GM12864 (cell line): Measurements from ENCODE around the gene NUDT3.
"Not testable (repeated sequence)": the region's sequence is repeated elsewhere in the genome, so short reads cannot be mapped to it uniquely, and the experiment has no call there.

ENCODE experiments used
- DNase-seq: peaks from one replicate; pipeline ENCODE4 v3.0.0-alpha.2; 2011; ENCODE audit warnings: low read depth
- H3K4me3 ChIP-seq: 2 replicates; pipeline ENCODE4 v1.5.1; 2011; ENCODE audit warnings: mild to moderate bottlenecking, low read depth, low read length, control low read depth
- TF ChIP-seq, protein P1 (sequence below): IDR thresholded peaks from 2 replicates; pipeline ENCODE4 v1.5.1; 2011; ENCODE audit warnings: low read depth, mild to moderate bottlenecking, moderate library complexity, low read length, control low read depth, inconsistent platforms; ENCODE audit errors: missing control alignments

The NUDT3 gene

DNA sequence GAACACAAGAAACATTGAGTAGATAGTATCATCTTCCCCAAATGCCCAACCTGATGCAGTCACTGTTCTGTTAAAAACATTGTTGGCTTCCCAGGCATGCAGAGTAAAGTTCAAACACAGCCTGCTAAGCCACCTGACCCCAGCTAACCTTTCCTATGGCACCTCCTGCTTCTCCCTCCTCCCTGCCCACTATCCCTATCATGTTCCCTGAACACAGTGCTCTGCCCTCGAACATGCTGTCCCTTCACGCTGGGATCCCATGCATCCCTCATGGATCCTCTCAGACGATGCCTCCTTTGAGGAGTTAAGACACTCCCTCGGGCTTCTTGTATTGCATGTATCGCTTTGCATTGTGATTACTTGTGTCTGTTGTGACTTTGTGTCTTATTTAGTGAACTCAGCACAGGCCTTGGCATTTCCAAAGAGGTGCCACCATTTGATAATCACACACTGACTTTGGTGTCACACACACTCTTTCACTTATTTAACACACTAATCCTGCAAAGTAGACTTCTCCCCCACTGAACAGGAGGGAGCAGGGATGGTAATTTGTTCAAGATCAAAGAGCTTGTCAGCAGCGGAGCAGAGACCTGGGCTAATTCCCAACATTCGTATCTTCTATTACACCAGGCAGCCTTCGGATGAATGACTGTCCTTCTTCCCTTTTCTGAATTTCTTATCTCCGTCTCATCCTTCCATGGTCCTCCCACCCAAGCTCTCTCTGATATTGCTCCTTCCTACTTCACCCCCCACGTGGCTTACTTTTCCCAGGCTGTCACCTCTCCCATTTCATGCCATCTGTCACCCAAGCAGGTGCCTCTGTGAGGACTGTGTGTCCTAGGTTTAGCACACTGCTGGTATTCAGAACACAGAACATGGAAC, 115.3 kb downstream of the NUDT3 start:
- no peak overlapping the region for H3K4me3 ChIP-seq
- DNase-seq = no peak
- TF ChIP-seq, protein P1, sequence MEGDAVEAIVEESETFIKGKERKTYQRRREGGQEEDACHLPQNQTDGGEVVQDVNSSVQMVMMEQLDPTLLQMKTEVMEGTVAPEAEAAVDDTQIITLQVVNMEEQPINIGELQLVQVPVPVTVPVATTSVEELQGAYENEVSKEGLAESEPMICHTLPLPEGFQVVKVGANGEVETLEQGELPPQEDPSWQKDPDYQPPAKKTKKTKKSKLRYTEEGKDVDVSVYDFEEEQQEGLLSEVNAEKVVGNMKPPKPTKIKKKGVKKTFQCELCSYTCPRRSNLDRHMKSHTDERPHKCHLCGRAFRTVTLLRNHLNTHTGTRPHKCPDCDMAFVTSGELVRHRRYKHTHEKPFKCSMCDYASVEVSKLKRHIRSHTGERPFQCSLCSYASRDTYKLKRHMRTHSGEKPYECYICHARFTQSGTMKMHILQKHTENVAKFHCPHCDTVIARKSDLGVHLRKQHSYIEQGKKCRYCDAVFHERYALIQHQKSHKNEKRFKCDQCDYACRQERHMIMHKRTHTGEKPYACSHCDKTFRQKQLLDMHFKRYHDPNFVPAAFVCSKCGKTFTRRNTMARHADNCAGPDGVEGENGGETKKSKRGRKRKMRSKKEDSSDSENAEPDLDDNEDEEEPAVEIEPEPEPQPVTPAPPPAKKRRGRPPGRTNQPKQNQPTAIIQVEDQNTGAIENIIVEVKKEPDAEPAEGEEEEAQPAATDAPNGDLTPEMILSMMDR = no peak

DNA sequence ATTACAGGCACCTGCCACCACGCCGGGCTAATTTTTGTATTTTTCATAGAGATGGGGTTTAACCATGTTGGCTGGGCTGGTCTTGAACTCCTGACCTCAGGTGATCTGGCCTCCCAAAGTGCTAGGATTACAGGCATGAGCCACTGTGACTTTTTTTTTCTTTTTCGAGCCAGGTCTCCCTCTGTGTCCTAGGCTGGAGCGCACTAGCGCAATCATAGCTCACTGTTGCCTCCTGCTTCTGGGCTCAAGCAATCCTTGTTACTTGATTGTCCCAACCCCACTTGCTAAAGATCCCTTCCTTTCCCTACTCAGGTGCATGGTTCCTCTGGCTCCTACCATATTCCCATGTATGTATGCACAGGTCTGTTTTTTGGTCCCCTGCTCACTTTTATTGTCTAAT, 116.3 kb downstream of the NUDT3 start:
- TF ChIP-seq, protein P1 = no peak
- H3K4me3 ChIP-seq = no peak overlapping the region
- no peak for DNase-seq

DNA sequence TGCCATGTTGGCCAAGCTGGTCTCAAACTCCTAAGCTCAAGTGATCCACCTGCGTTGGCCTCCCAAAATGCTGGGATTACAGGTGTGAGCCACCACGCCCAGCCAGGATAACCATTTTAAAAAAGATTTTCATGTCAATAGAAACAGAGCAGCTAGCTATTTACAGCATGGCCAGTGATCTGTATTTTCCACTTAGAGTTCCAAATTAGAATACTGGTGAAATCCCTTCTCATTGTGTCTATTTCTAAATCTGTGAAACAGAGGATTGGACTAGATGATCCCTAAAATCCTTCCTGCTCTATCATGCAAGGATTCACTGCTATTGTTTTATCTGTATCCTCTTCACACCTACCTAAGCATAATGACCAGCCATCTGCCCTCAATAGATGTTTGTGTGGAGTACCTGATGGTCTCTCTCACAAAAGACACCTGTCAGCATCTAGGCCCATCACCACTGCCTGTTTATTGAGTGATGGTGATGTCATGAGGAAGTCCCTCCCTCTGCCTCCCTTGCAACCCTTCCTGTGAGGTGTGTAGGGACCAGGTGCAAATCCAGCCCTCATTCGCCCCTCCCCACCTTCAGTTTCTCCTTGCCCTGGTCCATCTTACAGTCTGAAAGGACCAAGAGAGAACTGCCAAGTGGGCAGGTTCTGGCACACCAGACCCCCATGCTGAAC, 117.2 kb downstream of the NUDT3 start:
- no peak overlapping the region for H3K4me3 ChIP-seq
- TF ChIP-seq, protein P1 = no peak
- no peak for DNase-seq

DNA sequence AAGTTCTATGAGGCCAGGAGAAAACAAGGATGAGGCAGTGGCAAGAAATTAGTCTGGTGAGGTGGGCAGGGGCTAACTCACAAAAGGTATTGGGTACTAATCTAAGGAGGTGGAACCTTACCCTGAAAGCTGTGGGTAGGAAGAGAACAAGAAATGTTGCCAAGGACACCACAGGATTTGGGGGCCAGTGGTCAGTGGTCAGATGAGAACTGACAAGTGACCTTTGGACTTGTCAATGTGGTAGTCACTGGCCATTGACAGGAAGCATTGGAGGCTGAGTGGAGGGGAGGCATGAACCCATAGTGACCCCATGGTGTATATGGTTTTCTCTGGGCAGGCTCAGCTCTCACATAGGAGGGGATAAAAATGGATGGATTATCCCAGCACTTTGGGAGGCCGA, 118.3 kb downstream of the NUDT3 start:
- TF ChIP-seq, protein P1 = no peak
- no peak for DNase-seq
- H3K4me3 ChIP-seq = no peak overlapping the region

DNA sequence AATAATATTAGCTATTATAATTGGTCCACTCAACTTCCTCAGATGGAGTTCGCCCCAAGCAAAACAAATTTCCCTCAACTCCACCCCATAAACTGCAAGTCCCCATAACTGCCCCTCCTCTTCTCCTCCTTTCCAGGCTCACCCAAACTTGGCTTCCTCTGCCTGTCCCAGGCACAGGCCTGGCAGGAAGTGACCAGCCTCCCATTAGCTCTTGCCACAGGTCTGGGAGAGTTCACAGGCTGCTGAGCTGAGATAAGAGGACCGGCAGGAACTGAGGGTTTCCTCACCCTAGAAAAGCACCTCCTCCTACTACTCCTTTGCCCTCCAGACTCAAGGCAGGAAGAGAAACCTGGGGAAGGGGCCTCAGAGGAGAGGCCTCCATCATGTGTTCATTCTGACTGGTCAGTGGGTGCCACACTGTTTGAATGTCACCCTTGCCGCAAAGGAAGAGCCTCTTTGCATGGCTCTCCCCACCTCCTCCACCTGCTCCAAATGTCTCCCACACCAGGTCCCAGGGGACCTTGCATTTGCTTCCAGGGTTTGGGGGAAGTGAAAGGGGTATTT, 119.1 kb downstream of the NUDT3 start:
- TF ChIP-seq, protein P1 = no peak
- H3K4me3 ChIP-seq = no peak overlapping the region
- no peak for DNase-seq

DNA sequence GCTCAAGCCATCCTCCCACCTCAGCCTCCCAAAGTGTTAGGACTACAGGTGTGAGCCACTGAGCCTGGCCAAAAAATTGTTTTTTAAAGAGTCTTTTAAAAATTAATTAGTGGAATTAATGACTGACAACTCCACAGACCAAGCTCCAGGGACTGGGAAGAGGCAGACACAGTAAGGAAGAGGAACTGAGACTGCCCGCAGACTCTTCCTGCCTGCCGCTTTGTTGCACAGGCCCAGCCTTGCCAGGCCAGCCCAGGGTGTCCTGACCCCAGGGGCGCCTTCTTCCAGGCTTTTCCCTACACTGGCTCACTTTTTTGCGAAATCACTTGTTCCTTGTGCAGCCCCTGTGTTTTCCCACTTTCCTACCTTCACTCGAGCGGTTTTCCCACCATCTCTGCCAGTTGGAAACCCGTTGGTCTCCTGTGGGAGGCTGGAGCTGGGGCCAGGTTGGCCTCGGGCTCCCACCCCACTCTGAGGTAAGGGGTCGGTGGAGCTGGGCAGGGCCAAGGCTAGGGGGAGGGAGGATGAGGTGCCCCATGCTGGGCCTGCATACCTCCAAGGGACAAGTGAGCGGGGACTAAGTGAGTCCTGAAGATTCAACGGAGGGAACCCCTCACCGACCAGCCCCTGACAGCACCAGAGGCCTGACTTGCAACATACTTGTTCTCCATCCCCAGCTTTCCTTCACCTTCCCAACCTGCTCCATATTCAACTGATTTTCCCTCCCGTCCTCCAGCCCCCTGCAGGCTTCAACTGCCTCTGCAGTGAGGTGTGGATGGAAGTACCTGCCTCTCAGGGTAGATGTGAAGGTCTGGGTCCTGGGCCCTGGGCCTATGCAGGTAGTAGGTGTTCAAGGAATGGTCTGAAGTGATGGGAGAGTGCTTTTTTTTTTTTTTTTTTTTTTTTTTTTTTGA, 120.2 kb downstream of the NUDT3 start:
- no peak for DNase-seq
- H3K4me3 ChIP-seq = no peak overlapping the region
- TF ChIP-seq, protein P1 = no peak

DNA sequence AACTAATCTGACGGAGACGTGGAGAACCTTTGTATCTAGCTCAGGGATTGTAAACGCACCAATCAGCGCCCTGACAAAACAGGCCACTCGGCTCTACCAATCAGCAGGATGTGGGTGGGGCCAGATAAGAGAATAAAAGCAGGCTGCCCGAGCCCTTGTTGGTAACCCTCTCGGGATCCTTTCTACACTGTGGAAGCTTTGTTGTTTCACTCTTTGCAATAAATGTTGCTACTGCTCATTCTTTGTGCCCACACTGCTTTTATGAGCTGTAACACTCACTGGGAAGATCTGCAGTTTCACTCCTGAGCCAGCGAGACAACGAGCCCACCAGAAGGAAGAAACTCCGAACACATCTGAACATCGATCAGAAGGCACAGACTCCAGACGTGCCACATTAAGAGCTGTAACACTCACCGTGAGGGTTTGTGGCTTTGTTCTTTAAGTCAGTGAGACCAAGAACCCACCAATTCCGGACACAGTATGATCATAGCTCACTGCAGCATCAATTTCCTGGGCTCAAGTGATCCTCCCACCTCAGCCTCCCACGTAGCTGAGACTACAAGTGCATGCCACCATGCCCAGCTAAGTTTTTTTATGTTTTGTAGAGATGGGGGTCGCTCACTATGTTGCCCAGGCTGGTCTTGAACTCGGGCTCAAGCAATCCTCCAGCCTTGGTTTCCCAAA, 122.7 kb downstream of the NUDT3 start:
- H3K4me3 ChIP-seq, DNase-seq: not testable (repeated sequence)

DNA sequence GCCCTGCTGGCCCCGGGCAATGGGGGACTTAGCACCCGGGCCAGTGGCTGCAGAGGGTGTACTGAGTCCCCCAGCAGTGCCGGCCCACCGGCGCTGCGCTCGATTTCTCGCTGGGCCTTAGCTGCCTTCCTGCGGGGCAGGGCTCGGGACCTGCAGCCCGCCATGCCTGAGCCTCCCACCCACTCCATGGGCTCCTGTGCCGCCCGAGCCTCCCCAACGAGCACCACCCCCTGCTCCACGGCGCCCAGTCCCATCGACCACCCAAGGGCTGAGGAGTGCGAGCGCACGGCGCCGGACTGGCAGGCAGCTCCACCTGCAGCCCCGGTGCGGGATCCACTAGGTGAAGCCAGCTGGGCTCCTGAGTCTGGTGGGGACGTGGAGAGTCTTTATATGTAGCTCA, 123.3 kb downstream of the NUDT3 start:
- H3K4me3 ChIP-seq, DNase-seq: not testable (repeated sequence)
